DND-41 (cell line): ENCODE measurements around the gene PMEPA1.

Experiments
- EZH2 ChIP-seq: IDR thresholded peaks from 3 replicates; pipeline ENCODE4 v1.6.1; 2012; ENCODE audit warnings: borderline replicate concordance, low read depth, mild to moderate bottlenecking, moderate library complexity, low read length, inconsistent platforms; ENCODE audit not compliant: severe bottlenecking
- TF ChIP-seq, protein P1 (sequence below): IDR thresholded peaks from 2 replicates; pipeline ENCODE4 v1.5.1; 2012; ENCODE audit warnings: borderline replicate concordance, low read length, moderate library complexity, mild to moderate bottlenecking; ENCODE audit not compliant: poor library complexity, severe bottlenecking; ENCODE audit errors: extremely low read depth

DNA sequence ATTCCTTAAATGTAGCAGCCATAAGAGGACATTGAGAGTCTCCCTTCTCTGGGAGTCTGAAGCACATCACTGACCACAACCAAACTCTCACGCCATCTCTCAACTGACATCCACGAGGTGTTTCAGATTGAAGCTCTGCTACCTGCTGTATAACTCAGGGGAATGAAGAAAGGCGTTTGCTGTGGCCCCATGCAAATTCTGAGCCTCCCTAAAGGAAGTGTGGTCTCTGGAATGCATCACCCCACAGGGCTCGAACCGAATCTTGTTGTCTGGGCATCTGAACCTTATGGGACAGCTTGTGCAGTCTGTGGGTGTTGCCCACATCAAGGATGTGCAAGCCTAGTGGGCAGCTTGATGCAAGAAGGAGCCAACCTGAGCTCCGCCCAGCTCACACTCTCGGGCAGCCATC is 10.9 kb downstream of the PMEPA1 start:
- TF ChIP-seq, protein P1, sequence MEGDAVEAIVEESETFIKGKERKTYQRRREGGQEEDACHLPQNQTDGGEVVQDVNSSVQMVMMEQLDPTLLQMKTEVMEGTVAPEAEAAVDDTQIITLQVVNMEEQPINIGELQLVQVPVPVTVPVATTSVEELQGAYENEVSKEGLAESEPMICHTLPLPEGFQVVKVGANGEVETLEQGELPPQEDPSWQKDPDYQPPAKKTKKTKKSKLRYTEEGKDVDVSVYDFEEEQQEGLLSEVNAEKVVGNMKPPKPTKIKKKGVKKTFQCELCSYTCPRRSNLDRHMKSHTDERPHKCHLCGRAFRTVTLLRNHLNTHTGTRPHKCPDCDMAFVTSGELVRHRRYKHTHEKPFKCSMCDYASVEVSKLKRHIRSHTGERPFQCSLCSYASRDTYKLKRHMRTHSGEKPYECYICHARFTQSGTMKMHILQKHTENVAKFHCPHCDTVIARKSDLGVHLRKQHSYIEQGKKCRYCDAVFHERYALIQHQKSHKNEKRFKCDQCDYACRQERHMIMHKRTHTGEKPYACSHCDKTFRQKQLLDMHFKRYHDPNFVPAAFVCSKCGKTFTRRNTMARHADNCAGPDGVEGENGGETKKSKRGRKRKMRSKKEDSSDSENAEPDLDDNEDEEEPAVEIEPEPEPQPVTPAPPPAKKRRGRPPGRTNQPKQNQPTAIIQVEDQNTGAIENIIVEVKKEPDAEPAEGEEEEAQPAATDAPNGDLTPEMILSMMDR = no peak
- no peak for TF ChIP-seq EZH2
